HG02610 (cell line): ENCODE data around the gene CCL28.
"Not testable (repeated sequence)": the region's sequence is repeated elsewhere in the genome, so short reads cannot be mapped to it uniquely, and the experiment has no call there.

ENCODE experiments used
- ATAC-seq: cut with Tn5 transposase; IDR thresholded peaks from one replicate; pipeline ENCODE4 v1.9.1; 2021; ENCODE audit warnings: mild to moderate bottlenecking, moderate library complexity; ENCODE audit not compliant: unreplicated experiment

The CCL28 gene

GRCh38 chr5:43410414-43410813 is 1.8 kb downstream of the CCL28 start:
- ATAC-seq, result no peak

DNA sequence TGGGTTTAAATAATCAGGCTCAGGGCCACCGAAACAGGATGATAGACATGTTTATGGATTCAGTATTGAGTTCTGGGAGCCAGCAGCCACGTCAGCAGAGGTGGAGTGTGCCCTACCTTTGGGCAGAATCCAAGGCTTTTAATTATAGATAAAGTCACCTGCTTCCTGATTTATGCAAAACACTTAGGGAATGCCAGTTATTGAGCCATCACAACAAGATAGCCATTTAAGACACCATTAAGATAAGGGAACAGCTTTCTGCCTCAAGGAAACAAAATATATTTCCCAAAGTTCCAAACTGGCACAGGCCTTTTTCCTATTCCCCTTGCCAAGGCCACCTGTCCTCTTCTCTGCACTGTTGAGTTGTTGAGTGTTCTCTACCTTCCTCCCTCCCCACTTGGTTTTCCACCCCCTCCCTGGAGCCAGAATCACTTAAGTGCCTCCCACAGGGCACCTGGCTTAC is 2.4 kb downstream of the CCL28 start:
- ATAC-seq, result no peak

DNA sequence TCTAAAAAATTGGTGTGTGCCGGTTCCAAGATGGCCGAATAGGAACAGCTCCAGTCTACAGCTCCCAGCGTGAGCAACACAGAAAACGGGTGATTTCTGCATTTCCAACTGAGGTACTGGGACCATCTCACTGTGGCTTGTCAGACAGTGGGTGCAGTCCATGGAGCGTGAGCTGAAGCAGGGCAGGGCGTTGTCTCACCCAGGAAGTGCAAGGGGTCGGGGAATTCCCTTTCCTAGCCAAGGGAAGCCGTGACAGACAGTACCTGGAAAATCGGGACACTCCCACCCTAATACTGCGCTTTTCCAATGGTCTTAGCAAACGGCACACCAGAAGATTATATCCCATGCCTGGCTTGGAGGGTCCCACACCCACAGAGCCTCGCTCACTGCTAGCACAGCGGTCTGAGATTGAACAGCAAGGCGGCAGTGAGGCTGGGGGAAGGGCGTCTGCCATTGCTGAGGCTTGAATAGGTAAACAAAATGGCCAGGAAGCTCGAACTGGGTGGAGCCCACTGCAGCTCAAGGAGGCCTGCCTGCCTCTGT is 9.6 kb downstream of the CCL28 start:
- ATAC-seq, result not testable (repeated sequence)

DNA sequence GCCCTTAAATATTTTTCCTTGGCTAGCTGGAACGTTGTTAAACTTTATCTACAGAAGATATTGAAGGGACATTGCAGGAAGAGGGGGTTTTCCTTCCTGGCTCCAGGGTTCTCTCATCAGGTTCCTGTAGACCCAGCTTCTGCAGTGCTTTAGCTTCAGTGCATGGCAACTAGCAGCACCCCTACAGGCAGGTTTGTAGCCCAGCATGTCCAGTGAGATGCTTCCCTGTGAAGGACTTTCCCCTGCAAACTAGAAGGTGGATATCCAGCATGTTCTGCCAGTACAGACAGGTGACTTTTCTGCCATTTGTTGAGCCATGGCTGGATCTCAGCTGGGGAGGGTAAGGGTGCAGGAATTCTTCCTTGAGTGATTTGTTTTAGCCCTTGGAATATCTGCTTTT is 10.4 kb downstream of the CCL28 start:
- ATAC-seq, result no peak

DNA sequence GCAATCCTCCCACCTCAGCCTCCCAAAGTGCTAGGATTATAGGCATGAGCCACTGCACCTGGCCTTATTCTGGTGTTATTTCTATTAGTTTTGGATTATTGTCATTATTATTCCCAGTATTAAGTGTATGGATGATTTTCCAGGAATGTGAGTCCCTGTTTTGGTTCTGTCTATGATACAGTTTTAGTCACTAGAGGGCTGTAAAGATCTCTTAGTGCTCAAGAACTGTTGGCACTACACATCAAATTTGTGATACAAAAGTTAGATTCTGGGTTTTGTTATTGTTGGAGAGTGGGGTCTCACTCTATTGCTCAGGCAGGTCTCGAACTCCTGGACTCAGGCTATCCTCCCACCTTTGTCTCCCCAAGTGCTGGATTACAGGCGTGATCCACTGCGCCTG is 12.1 kb downstream of the CCL28 start:
- ATAC-seq, result no peak

- peak; percentile 97 for ATAC-seq
These were observed 15.4 kb downstream of the CCL28 start for GRCh38 chr5:43396762-43397304.

GRCh38 chr5:43390471-43390870 is 21.7 kb downstream of the CCL28 start:
- no peak for ATAC-seq

DNA sequence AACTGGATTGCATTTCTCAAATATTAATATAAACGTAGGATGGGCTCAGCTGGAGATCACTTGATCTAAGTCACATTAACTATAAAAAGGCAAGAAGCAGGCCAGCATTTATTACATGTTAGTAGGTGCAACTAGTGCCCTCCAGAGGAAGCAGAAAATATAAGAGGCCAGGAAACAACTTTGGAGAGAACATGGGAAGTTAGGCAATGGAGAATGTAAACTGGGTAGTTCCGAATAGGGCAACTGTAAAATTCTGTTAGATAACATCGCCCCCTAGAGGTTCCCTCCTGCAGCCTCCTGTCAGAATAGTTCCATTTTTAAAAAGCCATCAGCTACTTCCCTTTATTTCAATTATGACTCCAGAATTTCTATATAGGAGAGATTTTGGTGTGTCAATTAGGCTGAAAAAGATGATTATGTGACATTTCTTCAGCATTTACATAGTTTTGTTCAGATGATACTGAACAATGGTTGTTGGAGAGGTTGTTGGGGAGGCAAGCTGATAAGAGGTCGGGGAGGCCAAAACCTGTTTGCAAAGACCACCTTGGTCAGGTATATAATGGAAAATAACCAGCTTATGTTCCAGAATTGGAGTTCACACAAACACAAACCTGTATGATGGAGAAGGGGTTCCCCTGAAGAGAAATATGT is 22.4 kb downstream of the CCL28 start:
- ATAC-seq, result peak; percentile 42

DNA sequence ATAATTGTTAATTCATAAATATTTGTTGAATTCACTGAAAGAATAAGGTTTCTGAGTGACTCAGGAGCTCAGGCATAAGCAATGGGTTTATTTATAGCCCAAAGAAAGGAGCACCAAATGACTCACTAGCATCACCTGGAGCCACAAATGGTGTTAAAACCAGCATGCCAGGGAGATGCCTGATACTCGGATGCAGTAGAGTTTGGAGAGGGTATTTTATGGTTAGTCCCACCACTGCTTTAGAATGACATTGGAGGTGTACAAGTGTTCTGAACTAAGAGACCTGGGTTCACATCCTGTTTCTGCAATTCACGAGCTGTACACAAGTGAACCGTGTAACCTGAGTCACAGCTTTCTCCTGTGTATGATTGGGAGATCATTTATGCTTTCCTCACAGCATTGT is 25.2 kb downstream of the CCL28 start:
- peak; percentile 88 for ATAC-seq

DNA sequence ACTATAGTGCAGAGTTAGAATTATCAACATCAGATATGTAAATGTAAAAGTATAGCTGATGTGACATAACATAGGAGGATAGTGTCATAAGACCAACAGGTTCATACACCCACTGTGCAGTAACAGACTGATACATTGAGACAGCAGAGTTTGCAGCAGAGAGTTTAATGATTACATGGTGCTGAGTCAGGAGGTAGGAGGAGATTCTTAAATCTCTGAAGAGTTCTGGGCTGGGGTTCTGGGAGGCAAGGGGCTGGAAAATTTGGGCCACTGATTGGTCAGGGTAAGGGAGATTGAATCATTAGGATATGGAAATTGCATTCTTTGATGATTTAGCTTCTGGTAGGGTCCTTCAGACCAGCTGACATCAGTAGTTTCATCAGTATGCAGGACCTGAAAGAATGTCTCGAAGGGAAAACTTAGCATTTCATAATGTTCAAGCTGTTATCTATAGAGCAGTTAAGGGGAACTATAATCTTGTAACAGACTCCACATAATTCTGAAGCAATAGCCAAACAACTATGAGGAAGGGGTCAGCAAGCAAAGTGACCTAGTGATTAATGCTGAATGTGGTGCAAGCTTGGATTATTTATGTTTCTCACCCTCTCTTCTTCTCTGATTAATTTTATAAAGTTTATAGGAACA is 35.6 kb downstream of the CCL28 start:
- no peak for ATAC-seq

GRCh38 chr5:43371821-43372220 is 40.4 kb downstream of the CCL28 start:
- no peak for ATAC-seq

GRCh38 chr5:43370352-43370751 is 41.8 kb downstream of the CCL28 start:
- ATAC-seq, result no peak

GRCh38 chr5:43369651-43370050 is 42.5 kb downstream of the CCL28 start:
- ATAC-seq, result no peak

GRCh38 chr5:43367909-43368669 is 44.1 kb downstream of the CCL28 start:
- no peak for ATAC-seq

- ATAC-seq, result no peak
These were observed 44.7 kb downstream of the CCL28 start for GRCh38 chr5:43367453-43367852.

GRCh38 chr5:43366680-43367246 is 45.4 kb downstream of the CCL28 start:
- ATAC-seq, result not testable (repeated sequence)

DNA sequence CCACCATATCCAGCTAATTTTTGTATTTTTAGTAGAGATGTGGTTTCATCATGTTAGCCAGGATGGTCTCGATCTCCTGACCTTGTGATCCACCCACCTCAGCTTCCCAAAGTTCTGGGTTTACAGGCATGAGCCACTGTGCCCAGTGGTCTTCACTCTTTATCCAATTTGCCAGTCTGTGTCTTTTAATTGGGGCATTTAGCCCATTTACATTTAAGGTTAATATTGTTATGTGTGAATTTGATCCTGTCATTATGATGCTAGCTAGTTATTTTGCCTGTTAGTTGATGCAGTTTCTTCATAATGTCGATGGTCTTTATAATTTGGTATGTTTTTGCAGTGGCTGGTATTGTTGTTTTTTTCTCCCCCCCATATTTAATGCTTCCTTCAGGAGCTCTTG is 47.0 kb downstream of the CCL28 start:
- ATAC-seq, result not testable (repeated sequence)

DNA sequence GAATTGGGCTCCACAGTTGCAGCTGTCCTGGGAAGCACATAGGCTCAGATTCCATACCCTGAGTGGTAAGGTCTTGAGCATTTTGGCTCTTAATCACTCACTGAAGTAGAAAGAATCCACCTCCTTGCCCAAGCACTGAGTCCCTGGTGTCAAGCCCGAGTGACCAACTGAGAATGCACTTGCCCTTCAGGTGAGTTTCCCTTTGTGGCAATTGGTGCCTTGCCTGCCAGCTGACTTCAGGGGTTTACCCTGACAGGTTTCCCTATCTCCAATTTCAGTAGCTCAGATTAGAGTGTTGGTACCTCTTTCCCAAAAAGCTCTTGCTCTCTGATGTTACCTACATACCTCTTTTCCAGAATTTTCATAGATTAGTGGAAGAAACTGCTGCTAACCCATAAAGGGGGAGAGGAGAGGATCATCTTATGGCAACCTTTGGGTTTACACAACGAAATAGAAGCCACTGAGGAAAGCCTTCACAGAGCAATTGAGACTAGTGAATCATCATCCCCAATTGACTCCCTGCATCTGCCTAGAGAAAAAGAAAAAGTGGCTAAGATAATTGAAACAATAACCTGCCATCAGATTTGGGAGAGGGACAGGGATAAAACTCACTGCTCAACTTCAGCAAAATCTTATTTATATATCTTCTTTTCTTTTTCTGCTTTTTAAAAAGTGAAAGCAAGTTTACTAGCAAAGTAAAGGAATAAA is 48.6 kb downstream of the CCL28 start:
- no peak for ATAC-seq

DNA sequence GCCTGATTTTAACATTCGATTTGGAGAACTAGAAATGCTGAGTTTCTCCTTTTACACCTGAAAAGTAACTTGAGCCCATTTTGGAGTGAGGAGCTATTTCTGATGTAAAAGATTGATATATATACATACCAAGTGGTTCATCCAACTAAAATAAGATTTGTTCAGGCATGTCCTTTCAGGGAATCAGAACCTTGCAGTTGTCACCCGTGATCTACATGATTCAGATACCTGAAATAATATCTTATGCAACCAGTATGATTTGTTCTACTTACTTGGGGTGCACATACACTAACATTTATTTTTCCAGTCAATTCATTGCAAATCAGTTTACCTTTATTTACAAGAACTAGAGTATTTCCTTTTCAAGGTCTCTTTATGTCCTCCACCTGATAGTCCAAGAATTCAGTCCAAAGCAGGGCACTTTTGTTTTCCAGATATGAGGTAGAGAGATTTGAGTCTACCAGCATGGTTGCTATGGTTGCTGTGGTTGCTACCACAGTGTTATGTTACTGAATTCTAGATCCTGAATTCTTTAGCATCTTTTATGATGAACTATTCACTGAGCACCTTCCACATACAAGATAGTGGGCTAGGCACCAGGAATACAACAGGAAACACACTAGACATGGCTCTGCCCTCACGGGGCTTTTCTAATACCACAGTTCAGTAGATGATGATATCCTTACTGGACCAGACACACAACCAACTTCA is 49.3 kb downstream of the CCL28 start:
- ATAC-seq, result no peak

GRCh38 chr5:43358726-43359125 is 53.5 kb downstream of the CCL28 start:
- ATAC-seq, result no peak
